SK-N-SH (cell line): ENCODE results near the gene LSM3.

Source experiments
- ELF1 ChIP-seq: IDR thresholded peaks from 2 replicates; pipeline ENCODE4 v1.4.0; 2012
- EP300 ChIP-seq, 2 experiments: IDR thresholded peaks; 2 replicates each; pipeline versions ENCODE4 v1.4.0 to v1.6.1; 2012; ENCODE audit warnings: borderline replicate concordance in 1 of 2, low read depth in 1 of 2, low read length in 1 of 2
- JUND ChIP-seq: IDR thresholded peaks from 2 replicates; pipeline ENCODE4 v1.4.0; 2012
- MAX ChIP-seq: IDR thresholded peaks from 2 replicates; pipeline ENCODE4 v1.4.0; 2012; ENCODE audit warnings: low read depth
- SIN3A ChIP-seq: IDR thresholded peaks from 2 replicates; pipeline ENCODE4 v1.6.1; 2012; ENCODE audit warnings: low read depth, mild to moderate bottlenecking, low read length, moderate library complexity, borderline replicate concordance
- TCF12 ChIP-seq: IDR thresholded peaks from 2 replicates; pipeline ENCODE4 v1.4.0; 2012
- USF2 ChIP-seq: fragments of 150-350 bp; IDR thresholded peaks from 2 replicates; pipeline ENCODE4 v1.6.1; 2017; ENCODE audit warnings: antibody characterized with exemption, low read length, low read depth, borderline replicate concordance
- TF ChIP-seq, protein P1 (sequence below): fragments of 200-600 bp; sonication (generic); IDR thresholded peaks from 2 replicates; pipeline ENCODE4 v1.6.1; 2017; ENCODE audit warnings: antibody characterized with exemption, mild to moderate bottlenecking, moderate library complexity

GRCh38 chr3:14169871-14170270 lies 8.7 kb upstream of the LSM3 start:
- TF ChIP-seq, protein P1, sequence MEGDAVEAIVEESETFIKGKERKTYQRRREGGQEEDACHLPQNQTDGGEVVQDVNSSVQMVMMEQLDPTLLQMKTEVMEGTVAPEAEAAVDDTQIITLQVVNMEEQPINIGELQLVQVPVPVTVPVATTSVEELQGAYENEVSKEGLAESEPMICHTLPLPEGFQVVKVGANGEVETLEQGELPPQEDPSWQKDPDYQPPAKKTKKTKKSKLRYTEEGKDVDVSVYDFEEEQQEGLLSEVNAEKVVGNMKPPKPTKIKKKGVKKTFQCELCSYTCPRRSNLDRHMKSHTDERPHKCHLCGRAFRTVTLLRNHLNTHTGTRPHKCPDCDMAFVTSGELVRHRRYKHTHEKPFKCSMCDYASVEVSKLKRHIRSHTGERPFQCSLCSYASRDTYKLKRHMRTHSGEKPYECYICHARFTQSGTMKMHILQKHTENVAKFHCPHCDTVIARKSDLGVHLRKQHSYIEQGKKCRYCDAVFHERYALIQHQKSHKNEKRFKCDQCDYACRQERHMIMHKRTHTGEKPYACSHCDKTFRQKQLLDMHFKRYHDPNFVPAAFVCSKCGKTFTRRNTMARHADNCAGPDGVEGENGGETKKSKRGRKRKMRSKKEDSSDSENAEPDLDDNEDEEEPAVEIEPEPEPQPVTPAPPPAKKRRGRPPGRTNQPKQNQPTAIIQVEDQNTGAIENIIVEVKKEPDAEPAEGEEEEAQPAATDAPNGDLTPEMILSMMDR, result no peak
- TF ChIP-seq EP300 (IDR thresholded peaks at IDR 0.05; ENCODE audit: borderline replicate concordance in 1 of 2, low read depth in 1 of 2, low read length in 1 of 2), result no peak
- TF ChIP-seq USF2, result no peak
- no peak for TF ChIP-seq ELF1
- TF ChIP-seq TCF12, result no peak
- no peak for TF ChIP-seq JUND
- no peak for TF ChIP-seq SIN3A
- no peak for TF ChIP-seq MAX
